Caco-2 (cell line): ENCODE data around the gene CUL4A. TPM values are rescaled to one million over a fixed set of nuclear protein-coding genes. Genes with fewer than 3 reads are reported as not detected.
"Not testable (repeated sequence)": the region's sequence is repeated elsewhere in the genome, so short reads cannot be mapped to it uniquely, and the experiment has no call there.

Source experiments
- BruUV-seq: library from RNA; stranded (reverse); fragments of 400-500 nt; replicated peaks from 2 replicates; lab custom pipeline; 2021; lab: Mats Ljungman, UMichigan
- CTCF ChIA-PET: fragments of 300-600 bp; sonication (Branson Sonifier 250); formaldehyde crosslinking; loops from one replicate; lab custom pipeline; 2022; ENCODE audit warnings: antibody characterized with exemption; lab: Charles Lee
- POLR2A ChIA-PET: fragments of 300-600 bp; sonication (Branson Sonifier 250); formaldehyde crosslinking; loops from one replicate; lab custom pipeline; 2022; ENCODE audit warnings: antibody characterized with exemption; lab: Charles Lee
- DNase-seq, 2 experiments: peaks; one replicate each; pipeline versions ENCODE4 v3.0.0 to v3.0.0-alpha.2; 2020 to 2022
- H3K27me3 ChIP-seq: replicated peaks from 2 replicates; pipeline ENCODE4 v1.6.0; 2011; ENCODE audit warnings: low read length; ENCODE audit not compliant: control insufficient read depth, insufficient read depth
- H3K36me3 ChIP-seq: 2 replicates; pipeline ENCODE4 v1.5.1; 2011; ENCODE audit warnings: low read length; ENCODE audit not compliant: control insufficient read depth, insufficient read depth
- H3K4me1 ChIP-seq: fragments of 250-450 bp; sonication (Bioruptor Pico); 2 replicates; pipeline ENCODE4 v1.5.1; 2020; ENCODE audit warnings: mild to moderate bottlenecking
- H3K4me3 ChIP-seq: 2 replicates; pipeline ENCODE4 v1.5.1; 2011; ENCODE audit warnings: low read depth, mild to moderate bottlenecking, control low read depth, low read length
- H3K9me3 ChIP-seq: fragments of 250-450 bp; sonication (Bioruptor Pico); 2 replicates; pipeline ENCODE4 v1.5.1; 2020; ENCODE audit warnings: mild to moderate bottlenecking, moderate library complexity
- H3K27ac Mint-ChIP-seq: one replicate; pipeline ENCODE4 v1.8.0; 2022; ENCODE audit warnings: mixed read lengths; ENCODE audit not compliant: unreplicated experiment
- H3K27me3 Mint-ChIP-seq: one replicate; pipeline ENCODE4 v1.8.0; 2022; ENCODE audit warnings: mixed read lengths; ENCODE audit not compliant: insufficient read depth, unreplicated experiment
- H3K36me3 Mint-ChIP-seq: one replicate; pipeline ENCODE4 v1.8.0; 2022; ENCODE audit warnings: mild to moderate bottlenecking, mixed read lengths; ENCODE audit not compliant: insufficient read depth, unreplicated experiment
- H3K4me1 Mint-ChIP-seq: one replicate; pipeline ENCODE4 v1.8.0; 2022; ENCODE audit warnings: low read depth, mixed read lengths; ENCODE audit not compliant: unreplicated experiment
- H3K4me3 Mint-ChIP-seq: one replicate; pipeline ENCODE4 v1.8.0; 2022; ENCODE audit warnings: mild to moderate bottlenecking, moderate library complexity, mixed read lengths; ENCODE audit not compliant: unreplicated experiment
- H3K9me3 Mint-ChIP-seq: one replicate; pipeline ENCODE4 v1.8.0; 2022; ENCODE audit warnings: mixed read lengths; ENCODE audit not compliant: unreplicated experiment
- intact Hi-C: fragments of 100-400 bp; cut with micrococcal nuclease; formaldehyde crosslinking; loops from one replicate; pipeline ENCODE4 v1.10.0; 2022; ENCODE audit not compliant: unreplicated experiment
- total RNA-seq: library from RNA; stranded (reverse); gene quantifications from 2 replicates; pipeline ENCODE4 v1.2.3, GENCODE V29; 2022
- TF ChIP-seq, protein P1 (sequence below), 2 experiments: fragments of 200-600 bp in 1 of 2; IDR thresholded peaks; 1 replicate in 1 of 2; 2 replicates in 1 of 2; pipeline versions ENCODE4 v1.5.1 to v1.8.0; 2011 to 2022; ENCODE audit warnings: antibody characterized with exemption in 1 of 2, control low read depth in 1 of 2, inconsistent platforms in 1 of 2, low read depth in 1 of 2, low read length in 1 of 2, mild to moderate bottlenecking in 1 of 2, moderate library complexity in 1 of 2; ENCODE audit not compliant: insufficient read depth in 1 of 2, severe bottlenecking in 1 of 2, unreplicated experiment in 1 of 2

CUL4A gene
- total RNA-seq, 1 experiment from 2014 or later: 125 TPM

DNA sequence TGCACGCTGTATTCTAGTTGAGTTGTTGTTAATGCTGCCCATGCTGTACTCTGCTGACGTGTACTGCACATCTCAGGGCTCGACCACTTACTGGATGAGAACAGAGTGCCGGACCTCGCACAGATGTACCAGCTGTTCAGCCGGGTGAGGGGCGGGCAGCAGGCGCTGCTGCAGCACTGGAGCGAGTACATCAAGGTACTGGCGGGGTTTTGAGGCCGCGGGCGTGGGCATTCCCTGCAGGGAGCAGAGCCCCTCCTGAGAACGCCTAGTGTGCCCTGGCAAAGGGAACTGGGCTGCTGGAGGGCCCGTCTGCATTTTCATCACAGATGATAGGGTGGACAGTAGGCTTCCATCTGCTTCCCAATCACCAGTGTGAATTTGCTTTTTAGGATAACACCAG is 29.9 kb downstream of the CUL4A start:
- DNase-seq: no peak
- H3K4me1 Mint-ChIP-seq: no peaks in the 10 kb centered on the region
- H3K4me3 Mint-ChIP-seq: no peak overlapping the region
- BruUV-seq: no TSS peak
- intact Hi-C loops: no loop called here
- H3K36me3 Mint-ChIP-seq: peaks cover 72% of the 10 kb centered on the region
- peaks cover 3% of the 10 kb centered on the region for H3K36me3 ChIP-seq
- TF ChIP-seq, protein P1, sequence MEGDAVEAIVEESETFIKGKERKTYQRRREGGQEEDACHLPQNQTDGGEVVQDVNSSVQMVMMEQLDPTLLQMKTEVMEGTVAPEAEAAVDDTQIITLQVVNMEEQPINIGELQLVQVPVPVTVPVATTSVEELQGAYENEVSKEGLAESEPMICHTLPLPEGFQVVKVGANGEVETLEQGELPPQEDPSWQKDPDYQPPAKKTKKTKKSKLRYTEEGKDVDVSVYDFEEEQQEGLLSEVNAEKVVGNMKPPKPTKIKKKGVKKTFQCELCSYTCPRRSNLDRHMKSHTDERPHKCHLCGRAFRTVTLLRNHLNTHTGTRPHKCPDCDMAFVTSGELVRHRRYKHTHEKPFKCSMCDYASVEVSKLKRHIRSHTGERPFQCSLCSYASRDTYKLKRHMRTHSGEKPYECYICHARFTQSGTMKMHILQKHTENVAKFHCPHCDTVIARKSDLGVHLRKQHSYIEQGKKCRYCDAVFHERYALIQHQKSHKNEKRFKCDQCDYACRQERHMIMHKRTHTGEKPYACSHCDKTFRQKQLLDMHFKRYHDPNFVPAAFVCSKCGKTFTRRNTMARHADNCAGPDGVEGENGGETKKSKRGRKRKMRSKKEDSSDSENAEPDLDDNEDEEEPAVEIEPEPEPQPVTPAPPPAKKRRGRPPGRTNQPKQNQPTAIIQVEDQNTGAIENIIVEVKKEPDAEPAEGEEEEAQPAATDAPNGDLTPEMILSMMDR (IDR thresholded peaks at IDR 0.05; ENCODE audit: insufficient read depth in 1 of 2, low read depth in 1 of 2, low read length in 1 of 2, severe bottlenecking in 1 of 2, unreplicated experiment in 1 of 2): no peak
- POLR2A ChIA-PET: no interaction called here
- H3K4me3 ChIP-seq: no peak overlapping the region
- H3K4me1 ChIP-seq: no peaks in the 10 kb centered on the region
- H3K27me3 Mint-ChIP-seq: no peaks in the 10 kb centered on the region
- H3K27me3 ChIP-seq: no peaks in the 10 kb centered on the region
- no peaks in the 10 kb centered on the region for H3K9me3 ChIP-seq
- CTCF ChIA-PET: no interaction called here
- no peak overlapping the region for H3K27ac Mint-ChIP-seq
- H3K9me3 Mint-ChIP-seq: no peaks in the 10 kb centered on the region

DNA sequence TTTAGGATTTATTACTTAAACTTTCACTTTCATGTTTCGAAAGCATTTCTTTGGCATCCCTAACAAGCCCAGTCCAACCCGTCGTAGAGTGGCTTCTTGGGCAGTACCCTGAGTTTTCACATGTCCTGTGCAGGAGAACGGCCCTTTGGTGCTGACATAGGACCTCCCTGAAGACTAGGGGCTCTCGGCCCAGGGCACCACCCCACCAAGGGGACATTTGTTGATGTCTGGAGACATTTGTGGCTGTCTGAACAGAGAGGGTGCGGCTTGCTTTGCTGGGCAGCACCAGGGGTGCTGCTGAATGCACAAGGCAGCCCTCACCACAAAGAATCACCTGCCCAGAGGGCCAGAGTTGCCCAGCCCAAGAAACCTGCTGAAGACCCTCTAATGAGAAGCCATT is 30.6 kb downstream of the CUL4A start:
- no peak overlapping the region for H3K4me3 Mint-ChIP-seq
- Histone ChIP-seq H3K36me3 (peaks cover 2% of the 10 kb centered on the region), H3K4me3 (no peak overlapping the region), H3K4me1 (no peaks in the 10 kb centered on the region), H3K9me3 (no peaks in the 10 kb centered on the region), H3K27me3 (no peaks in the 10 kb centered on the region)
- TF ChIP-seq, protein P1 (IDR thresholded peaks at IDR 0.05; ENCODE audit: insufficient read depth in 1 of 2, low read depth in 1 of 2, low read length in 1 of 2, severe bottlenecking in 1 of 2, unreplicated experiment in 1 of 2): no peak
- H3K27me3 Mint-ChIP-seq: no peaks in the 10 kb centered on the region
- no peaks in the 10 kb centered on the region for H3K4me1 Mint-ChIP-seq
- DNase-seq: no peak
- no TSS peak for BruUV-seq
- H3K27ac Mint-ChIP-seq: no peak overlapping the region
- intact Hi-C loops: no loop called here
- peaks cover 79% of the 10 kb centered on the region for H3K36me3 Mint-ChIP-seq
- ChIA-PET CTCF (no interaction called here), POLR2A (no interaction called here)
- no peaks in the 10 kb centered on the region for H3K9me3 Mint-ChIP-seq

DNA sequence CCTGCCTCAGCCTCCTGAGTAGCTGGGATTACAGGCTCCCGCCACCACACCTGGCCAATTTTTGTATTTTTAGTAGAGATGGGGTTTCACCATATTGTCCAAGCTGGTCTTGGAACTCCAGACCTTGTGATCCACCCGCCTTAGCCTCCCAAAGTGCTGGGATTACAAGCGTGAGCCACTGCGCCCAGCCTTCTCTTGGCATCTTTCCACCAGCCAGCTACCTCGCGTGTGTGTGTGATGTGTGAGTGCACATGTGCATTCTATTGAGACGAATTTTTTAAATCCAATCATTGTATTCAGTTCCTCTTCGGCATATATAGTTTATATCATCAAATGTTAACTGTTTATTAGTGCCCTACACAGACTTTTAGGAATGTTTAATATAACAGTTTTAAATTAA is 32.2 kb downstream of the CUL4A start:
- H3K36me3 ChIP-seq, intact Hi-C loops, H3K9me3 Mint-ChIP-seq, H3K27me3 ChIP-seq, H3K4me1 ChIP-seq, DNase-seq, H3K4me3 Mint-ChIP-seq, BruUV-seq, H3K9me3 ChIP-seq, H3K4me1 Mint-ChIP-seq, POLR2A ChIA-PET, H3K27ac Mint-ChIP-seq, H3K27me3 Mint-ChIP-seq, H3K4me3 ChIP-seq: not testable (repeated sequence)
- CTCF ChIA-PET: interaction anchor here (0.7 kb wide), 1 partner anchor 17 kb away, joined by 5 read pairs; no protein-coding TSS in a partner anchor
- peaks cover 79% of the 10 kb centered on the region for H3K36me3 Mint-ChIP-seq

DNA sequence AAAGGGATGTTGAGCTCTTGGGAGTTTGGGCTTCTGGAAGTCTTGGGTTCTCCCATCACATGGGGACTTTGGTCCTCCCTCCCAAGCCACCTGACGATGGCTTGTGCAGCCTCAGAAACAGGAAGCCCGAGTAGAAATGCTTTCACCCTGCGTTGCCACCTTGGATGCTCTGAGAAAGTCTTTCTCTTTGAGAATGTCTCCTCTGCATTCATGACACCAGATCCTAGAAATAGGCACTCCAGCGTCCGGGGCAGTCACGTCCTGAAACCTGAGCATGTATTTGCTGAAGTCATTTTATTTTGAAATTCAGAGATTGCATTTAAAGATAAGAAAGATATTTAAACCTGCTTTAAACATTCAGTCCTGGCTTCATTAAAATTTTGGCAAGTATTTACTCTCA is 34.4 kb downstream of the CUL4A start:
- POLR2A ChIA-PET: no interaction called here
- H3K27me3 ChIP-seq: no peaks in the 10 kb centered on the region
- Mint-ChIP-seq H3K36me3 (peaks cover 84% of the 10 kb centered on the region), H3K27me3 (no peaks in the 10 kb centered on the region), H3K9me3 (no peaks in the 10 kb centered on the region), H3K4me3 (no peak overlapping the region), H3K4me1 (peaks cover 8% of the 10 kb centered on the region), H3K27ac (no peak overlapping the region)
- peaks cover 5% of the 10 kb centered on the region for H3K36me3 ChIP-seq
- H3K9me3 ChIP-seq: no peaks in the 10 kb centered on the region
- intact Hi-C loops: no loop called here
- BruUV-seq: no TSS peak
- H3K4me1 ChIP-seq: no peaks in the 10 kb centered on the region
- DNase-seq: no peak
- CTCF ChIA-PET: no interaction called here
- TF ChIP-seq, protein P1 (IDR thresholded peaks at IDR 0.05; ENCODE audit: insufficient read depth in 1 of 2, low read depth in 1 of 2, low read length in 1 of 2, severe bottlenecking in 1 of 2, unreplicated experiment in 1 of 2): no peak
- H3K4me3 ChIP-seq: no peak overlapping the region
